GM19193 (cell line): Measurements from ENCODE around the gene C12orf43.

Experiments used
- POLR2A ChIP-seq: IDR thresholded peaks from 4 replicates; pipeline ENCODE4 v1.6.1; 2011; ENCODE audit not compliant: insufficient read depth, insufficient read length; ENCODE audit errors: extremely low read depth

Gene C12orf43, protein sequence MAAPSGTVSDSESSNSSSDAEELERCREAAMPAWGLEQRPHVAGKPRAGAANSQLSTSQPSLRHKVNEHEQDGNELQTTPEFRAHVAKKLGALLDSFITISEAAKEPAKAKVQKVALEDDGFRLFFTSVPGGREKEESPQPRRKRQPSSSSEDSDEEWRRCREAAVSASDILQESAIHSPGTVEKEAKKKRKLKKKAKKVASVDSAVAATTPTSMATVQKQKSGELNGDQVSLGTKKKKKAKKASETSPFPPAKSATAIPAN

DNA sequence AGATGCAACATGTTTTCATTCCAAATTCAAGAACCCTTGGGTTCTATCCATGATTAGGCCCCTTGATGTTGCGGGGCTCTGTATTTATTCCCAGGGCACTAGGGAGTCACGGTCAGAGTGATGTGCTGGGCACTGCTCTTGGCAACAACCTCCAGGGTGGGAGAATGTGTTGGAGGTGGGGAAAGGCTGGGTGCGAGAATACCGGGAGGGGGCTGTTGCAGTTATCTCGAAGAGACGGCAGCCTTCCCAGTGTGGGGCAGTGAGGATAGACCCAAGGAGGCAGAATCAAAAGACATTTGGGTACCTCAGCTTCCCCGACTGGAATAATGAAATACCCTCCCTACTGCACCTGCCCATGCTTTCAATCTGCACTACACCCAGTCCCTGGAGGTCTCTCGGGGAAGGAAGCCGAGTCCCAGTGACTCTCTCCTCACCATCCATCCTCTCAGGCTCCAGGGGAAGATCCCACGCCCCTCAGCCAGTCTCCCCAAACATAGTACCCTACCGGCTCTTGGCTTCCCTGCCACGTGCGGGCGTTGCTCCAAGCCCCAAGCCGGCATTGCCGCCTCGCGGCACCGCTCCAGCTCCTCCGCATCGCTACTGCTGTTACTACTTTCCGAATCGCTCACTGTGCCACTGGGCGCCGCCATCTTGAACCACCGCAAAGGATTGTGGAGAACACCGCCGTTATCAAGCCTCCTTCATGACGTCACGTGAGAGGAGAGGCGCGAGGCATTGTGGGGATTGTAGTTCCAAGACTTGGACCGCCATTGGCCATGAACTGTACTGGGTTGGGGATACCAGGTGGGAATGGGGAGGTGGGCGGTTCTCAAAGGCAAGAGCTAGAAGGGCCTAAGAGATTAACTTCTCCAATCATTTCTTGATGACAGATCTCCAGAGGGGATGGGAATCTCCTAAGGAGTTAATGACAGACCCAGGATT lies at the start of gene C12orf43:
C12orf43 (minus strand) TSS at position 663 of the 942 bp plus-strand sequence; CDS start at position 650, 13 bp downstream.
- TF ChIP-seq POLR2A, result peak; percentile 83

DNA sequence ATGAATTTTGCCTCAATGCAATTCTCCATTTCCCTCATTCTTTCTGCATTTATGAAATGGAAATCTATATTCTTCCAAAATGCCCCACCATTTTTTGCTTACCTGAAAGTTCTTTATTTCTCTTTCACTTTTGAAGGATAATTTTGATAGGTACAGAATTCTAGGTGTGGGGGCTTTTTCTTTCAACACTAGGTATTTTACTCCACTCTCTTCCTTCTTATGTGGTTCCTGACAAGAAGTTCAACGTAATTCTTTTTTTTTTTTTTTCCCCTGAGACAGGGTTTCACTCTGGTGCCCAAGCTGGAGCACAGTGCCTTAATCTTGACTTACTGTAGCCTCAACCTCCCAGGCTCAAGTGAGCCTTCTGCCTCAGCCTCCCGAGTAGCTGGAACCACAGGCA lies 49.1 kb upstream of the C12orf43 start:
- TF ChIP-seq POLR2A, result no peak

DNA sequence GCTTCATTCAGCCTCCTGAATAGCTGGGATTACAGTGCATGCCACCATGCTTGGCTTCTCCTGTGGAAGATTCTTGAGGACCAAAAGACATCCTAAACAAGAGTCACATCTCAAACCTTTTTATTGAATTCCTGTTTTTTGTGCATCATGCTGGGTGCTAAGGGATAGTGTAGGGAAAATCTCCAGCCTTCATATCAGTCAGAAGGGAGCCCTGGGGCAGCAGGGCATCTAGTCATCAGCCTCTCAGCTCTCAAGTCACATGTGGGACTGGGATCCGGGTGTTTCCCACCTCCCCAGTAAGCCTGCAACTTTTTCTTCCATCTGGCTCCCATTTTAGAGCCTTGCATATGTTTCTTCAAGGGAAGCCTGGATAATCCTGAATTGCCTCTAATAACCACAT lies 47.8 kb upstream of the C12orf43 start:
- no peak for TF ChIP-seq POLR2A

DNA sequence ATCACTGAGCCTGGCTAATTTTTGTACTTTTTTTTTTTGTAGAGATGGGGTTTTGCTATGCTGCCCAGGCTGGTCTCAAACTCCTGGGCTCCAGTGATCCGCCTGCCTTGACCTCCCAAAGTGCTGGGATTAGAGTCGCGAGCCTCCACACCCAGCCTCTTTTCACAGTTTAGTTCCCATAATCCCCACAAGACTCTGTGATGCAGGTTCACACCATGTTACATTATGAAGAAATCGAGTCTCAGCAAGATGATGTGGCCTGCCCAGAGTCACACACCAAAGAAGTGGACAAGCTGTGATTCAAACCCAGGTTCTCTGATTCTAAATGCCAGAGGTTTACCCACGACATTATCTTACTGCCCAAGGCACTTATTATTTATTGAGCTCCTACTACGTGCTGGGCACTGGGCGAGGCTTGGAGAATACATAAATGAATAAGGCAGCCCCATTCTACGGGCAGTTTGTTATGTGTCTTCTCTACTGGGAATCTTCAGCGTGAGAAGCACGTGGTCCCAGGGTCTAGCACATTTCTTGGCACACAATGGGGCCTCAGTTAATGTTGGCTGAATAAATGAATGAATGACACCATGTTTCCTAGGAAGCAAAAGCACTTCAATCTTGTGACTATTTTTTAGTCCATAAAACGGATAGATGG lies 46.2 kb upstream of the C12orf43 start:
- no peak for TF ChIP-seq POLR2A

DNA sequence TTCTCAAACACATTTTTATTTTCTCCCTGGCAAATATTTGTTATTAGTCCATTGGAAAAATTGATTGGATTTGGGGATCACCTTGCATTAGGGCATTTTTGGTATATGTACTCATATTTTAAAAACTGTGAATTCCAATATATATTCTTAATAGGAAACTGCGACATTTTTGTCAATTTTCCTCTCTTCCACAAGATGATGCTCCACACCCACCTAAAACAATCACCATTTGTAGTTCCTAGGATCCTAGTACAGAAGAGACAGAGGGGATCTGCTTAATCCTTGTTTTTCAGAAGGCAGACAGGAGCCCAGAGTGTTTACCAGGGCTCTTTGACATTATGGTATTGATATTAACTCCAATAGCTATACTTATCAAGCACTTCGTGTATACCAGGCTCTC lies 45.5 kb upstream of the C12orf43 start:
- no peak for TF ChIP-seq POLR2A

DNA sequence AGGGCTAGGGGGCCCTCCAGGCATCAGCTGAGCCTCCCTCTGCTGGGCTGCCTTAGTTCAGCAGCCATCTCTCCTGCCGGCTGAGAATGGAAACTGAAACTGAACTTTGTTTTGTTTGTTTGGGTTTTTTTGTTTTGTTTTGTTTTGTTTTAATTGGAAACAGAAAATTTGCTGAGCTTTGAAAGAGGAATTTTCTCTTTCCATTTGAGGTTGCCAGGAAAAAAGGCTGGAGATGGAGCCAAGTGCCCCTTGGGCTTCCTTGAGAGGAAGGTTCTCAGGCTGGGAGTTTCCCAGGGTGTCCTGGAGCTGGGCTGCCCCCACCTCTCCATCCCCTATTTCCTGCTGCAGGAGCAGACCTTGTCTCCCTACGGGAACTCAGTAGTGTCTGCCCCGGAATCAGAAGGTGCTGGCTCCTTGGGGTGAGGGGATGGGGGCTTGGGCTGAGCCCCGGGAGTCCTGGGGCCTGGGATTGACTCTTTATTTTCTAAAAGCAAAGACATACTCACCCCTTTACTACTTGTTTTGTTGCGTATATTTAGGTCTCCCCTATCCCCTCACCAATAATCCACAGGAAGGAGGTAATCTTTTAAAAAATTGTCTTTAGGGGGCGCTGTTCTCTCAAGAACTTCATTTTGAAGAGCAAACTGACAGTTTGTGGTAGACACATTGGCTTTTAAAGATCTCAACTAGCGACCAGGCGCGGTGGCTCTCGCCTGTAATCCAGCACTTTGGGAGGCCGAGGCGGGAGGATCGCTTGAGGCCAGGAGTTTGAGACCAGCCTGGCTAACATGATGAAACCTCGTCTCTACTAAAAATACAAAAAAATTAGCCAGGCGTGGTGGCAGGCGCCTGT lies 44.1 kb upstream of the C12orf43 start:
- peak; percentile 48 for TF ChIP-seq POLR2A

DNA sequence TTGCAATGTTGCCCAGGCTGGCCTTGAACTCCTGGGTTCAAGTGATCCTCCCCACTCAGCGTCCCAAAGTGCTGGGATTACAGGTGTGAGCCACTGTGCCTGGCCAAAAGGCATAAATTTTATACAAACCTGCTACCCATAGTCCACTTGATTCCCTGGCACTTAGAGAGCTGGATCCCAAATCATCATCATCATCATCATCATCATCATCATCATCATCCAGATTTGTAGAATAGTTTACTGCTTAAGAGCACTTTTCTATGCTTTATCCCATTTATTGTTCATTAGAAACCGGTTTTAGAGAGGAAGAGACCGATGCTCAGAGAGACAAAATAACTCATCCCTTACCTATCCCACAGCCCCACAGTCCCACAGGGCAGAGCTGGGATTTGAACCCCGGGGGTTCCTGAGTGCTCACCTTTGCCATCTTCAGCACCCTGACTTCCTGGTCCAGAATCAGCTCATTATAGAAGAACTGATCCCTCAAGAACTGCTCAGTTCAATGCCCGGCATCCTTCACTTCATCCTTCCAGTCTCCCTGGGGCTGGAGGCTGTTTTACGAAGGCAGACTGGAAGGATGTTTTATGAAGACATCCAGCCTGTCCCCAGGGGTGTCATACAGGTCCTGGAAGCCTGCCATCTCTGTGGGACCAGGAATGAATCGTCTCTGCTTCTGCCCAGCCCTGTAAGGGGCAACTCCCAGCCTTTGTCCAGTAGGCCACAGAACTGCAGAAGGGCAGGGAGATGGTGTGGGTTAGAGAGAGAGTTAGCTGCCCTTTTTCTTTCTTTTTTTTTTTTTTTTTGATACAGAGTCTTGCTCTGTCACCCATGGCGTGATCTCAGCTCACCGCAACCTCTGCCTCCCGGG lies 43.0 kb upstream of the C12orf43 start:
- TF ChIP-seq POLR2A, result peak; percentile 2

DNA sequence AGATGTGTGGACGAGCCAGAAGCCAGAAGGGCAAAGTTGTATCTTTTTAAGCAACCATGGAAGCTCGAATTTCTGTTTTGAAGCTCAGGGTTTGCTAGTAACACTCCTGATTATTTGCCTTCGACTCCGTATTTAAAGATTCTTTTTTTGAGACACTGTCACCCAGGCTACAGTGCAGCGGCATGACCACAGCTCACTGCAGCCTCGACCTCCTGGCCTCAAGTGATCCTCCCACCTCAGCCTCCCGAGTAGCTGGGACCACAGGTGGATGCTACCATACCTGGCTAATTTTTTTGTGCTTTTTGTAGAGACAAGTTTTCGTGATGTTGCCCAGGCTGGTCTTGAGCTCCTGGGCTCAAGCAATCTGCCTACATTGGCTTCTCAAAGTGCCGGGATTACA lies 41.5 kb upstream of the C12orf43 start:
- no peak for TF ChIP-seq POLR2A

DNA sequence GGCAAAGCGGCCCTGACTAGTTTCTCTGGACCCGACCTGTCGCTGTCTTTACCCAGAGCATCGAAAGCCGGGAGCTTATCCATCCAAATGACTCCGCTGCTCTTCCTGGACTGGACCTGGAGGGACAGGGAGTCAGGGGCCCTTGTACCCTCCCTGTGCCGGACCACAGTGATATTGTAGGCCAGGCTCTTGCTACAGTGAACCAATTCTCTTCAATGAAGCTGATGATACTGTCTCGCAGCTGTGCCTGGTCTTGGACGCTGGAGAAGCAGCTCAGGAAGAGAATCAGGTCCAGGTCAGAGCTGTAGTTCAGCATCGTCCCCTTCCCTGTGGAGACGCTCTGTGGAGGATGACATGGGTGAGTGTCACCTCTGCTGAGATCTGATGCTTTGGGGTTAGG lies 37.4 kb upstream of the C12orf43 start:
- no peak for TF ChIP-seq POLR2A

DNA sequence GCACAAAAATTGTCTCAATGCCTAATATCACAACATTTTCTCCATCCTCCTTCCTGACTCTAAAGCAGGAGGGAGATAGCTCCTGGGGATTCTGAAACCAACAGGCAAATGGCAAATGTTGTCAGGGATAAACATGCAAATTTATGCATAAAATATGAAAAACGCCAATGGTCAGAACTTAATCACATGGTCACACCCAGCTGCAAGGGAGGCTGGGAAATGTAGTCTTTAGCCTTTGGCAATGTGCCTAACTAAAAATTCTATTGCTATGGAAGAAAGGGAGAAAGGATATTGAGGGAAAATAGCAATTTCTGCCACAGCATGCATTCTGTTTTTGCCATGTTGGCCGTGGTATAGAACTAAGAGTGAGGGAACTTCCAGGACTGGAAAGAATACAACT lies 34.4 kb upstream of the C12orf43 start:
- no peak for TF ChIP-seq POLR2A

DNA sequence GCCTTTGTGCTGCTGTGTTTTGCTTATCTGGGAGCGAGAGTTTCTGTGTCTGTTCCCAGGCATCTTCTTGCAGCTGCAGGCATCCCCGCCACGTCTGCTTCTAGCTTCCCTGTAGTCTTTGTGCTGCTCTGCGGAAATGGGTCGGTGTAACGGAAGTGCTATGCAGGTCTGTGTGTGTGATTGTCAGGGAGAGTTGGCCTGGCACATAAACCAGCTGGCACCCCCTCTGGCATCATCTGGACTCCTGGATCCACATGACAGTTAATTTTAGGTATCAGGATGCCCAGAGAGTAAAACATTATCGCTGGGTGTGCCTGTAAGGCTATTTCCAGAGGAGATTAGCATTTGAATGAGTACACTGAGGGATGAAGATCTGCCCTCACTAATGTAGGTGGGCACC lies 32.2 kb upstream of the C12orf43 start:
- no peak for TF ChIP-seq POLR2A

DNA sequence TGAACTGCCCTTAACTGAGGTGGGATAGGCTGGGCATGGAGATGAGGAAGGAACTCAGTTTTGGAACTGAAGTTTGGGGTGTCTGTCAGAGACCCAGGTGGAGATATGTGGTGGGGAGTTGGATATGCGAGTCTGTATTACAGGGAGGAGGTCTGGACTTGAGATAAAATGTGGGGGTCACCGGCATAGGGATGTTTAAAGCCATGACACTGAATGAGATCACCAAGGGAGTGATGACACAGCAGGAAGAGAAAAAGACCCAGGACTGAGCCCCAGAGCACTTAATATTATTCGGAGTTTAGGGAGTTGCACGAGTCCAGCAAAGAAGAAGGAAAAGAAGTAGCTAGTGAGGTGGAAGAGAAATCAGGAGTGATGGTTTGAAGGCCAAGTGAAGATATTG lies 26.8 kb upstream of the C12orf43 start:
- no peak for TF ChIP-seq POLR2A

DNA sequence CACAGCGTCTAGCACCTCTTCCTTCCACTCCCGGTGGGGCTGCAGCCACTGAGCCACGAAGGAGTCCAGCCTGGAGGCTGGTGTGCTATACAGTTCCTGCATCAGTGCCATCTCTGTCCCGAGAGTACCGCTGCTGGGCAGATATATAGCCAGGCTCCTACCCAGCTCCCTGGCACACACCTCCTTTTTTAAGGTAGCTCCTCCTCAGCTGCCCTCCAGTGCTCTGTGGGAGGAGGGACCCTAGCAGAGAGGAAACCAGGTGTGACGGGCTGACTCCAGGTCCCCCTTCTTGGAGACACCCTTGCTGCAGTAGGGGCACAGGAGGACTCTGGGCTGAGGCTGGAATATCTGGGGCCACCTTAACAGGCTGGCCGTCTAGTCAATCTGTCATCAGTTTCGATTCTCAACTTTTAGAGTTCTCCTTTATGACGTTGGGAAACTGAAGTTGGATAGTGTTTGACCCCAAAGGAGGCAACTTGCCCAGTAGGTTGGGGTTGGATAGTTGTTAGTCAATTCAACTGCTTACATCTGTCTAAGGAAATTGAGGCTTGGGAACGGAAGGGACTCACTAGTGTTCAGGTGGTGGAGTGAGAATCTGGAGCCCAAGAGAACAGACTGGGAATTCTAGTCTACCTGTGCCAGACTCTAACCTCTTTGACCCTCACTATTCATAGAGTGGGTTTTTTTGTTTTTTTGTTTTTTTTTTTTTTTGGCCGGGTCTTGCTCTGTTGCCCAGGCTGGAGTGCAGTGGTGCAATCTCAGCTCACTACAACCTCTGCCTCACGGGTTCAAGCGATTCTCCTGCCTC lies 22.8 kb upstream of the C12orf43 start, which contains the start of gene OASL:
OASL (minus strand) TSS at position 386 of the 808 bp plus-strand sequence; CDS start at position 111, 275 bp downstream.
- TF ChIP-seq POLR2A, result peak; percentile 97
